SK-N-SH treated with all-trans-retinoic acid at 6 μM for 48 hours (cell line): Measurements from ENCODE around the gene OR5L2.
"Not testable (repeated sequence)": the region's sequence is repeated elsewhere in the genome, so short reads cannot be mapped to it uniquely, and the experiment has no call there.

Source experiments
- PPARA ChIP-seq: fragments of 250-450 bp; sonication (Bioruptor Pico); IDR thresholded peaks from 2 replicates; pipeline ENCODE4 v1.5.0; 2020; ENCODE audit warnings: mild to moderate bottlenecking, borderline replicate concordance
- RARB ChIP-seq: fragments of 250-450 bp; sonication (Bioruptor Pico); IDR thresholded peaks from 2 replicates; pipeline ENCODE4 v1.8.0; 2021; ENCODE audit warnings: mild to moderate bottlenecking, moderate library complexity
- SNAI2 ChIP-seq: fragments of 250-450 bp; sonication (Bioruptor Pico); IDR thresholded peaks from 2 replicates; pipeline ENCODE4 v1.5.0; 2020; ENCODE audit warnings: mild to moderate bottlenecking, moderate library complexity
- ZFP3 ChIP-seq: fragments of 250-450 bp; sonication (Bioruptor Pico); IDR thresholded peaks from 2 replicates; pipeline ENCODE4 v1.5.0; 2020; ENCODE audit warnings: mild to moderate bottlenecking, moderate library complexity
- ZNF8 ChIP-seq: fragments of 450-650 bp; formaldehyde crosslinking; IDR thresholded peaks from 2 replicates; pipeline ENCODE4 v1.5.0; 2020; ENCODE audit warnings: mild to moderate bottlenecking, moderate library complexity

GRCh38 chr11:55872731-55873130 is 45.7 kb downstream of the OR5L2 start:
- not testable (repeated sequence) for TF ChIP-seq ZFP3 (CRISPR knock-in tag); SNAI2; RARB (CRISPR knock-in tag); PPARA (CRISPR knock-in tag); ZNF8 (CRISPR knock-in tag)
